Osteocyte (in vitro differentiated cells): ENCODE results near the gene PIEZO1. TPM values are rescaled to one million over a fixed set of nuclear protein-coding genes. Genes with fewer than 3 reads are reported as not detected.

Experiments used
- DNase-seq: peaks from one replicate; pipeline ENCODE4 v3.0.0; 2021; ENCODE audit warnings: mixed read lengths; ENCODE audit not compliant: unreplicated experiment; ENCODE audit errors: extremely low spot score
- H3K27ac Mint-ChIP-seq: one replicate; pipeline ENCODE4 v1.8.0; 2021; ENCODE audit warnings: mild to moderate bottlenecking, mixed read lengths; ENCODE audit not compliant: unreplicated experiment
- H3K27me3 Mint-ChIP-seq: one replicate; pipeline ENCODE4 v1.8.0; 2021; ENCODE audit warnings: mixed read lengths; ENCODE audit not compliant: unreplicated experiment
- H3K36me3 Mint-ChIP-seq: one replicate; pipeline ENCODE4 v1.8.0; 2021; ENCODE audit warnings: mixed read lengths; ENCODE audit not compliant: unreplicated experiment
- H3K4me1 Mint-ChIP-seq: one replicate; pipeline ENCODE4 v1.8.0; 2021; ENCODE audit warnings: mixed read lengths; ENCODE audit not compliant: unreplicated experiment
- H3K4me3 Mint-ChIP-seq: one replicate; pipeline ENCODE4 v1.8.0; 2021; ENCODE audit warnings: mild to moderate bottlenecking, moderate library complexity, mixed read lengths; ENCODE audit not compliant: unreplicated experiment
- H3K9me3 Mint-ChIP-seq: one replicate; pipeline ENCODE4 v1.8.0; 2021; ENCODE audit warnings: mixed read lengths; ENCODE audit not compliant: unreplicated experiment
- total RNA-seq: library from RNA; stranded (reverse); gene quantifications from 2 replicates; pipeline ENCODE4 v1.2.1, GENCODE V29; 2021
- TF ChIP-seq, protein P1 (sequence below): fragments of 200-600 bp; sonication (generic); IDR thresholded peaks from 2 replicates; pipeline ENCODE4 v1.5.0; 2021; ENCODE audit warnings: antibody characterized with exemption, mild to moderate bottlenecking, moderate library complexity

PIEZO1 gene
- total RNA-seq, 1 donor from 2014 or later, result 165 TPM

DNA sequence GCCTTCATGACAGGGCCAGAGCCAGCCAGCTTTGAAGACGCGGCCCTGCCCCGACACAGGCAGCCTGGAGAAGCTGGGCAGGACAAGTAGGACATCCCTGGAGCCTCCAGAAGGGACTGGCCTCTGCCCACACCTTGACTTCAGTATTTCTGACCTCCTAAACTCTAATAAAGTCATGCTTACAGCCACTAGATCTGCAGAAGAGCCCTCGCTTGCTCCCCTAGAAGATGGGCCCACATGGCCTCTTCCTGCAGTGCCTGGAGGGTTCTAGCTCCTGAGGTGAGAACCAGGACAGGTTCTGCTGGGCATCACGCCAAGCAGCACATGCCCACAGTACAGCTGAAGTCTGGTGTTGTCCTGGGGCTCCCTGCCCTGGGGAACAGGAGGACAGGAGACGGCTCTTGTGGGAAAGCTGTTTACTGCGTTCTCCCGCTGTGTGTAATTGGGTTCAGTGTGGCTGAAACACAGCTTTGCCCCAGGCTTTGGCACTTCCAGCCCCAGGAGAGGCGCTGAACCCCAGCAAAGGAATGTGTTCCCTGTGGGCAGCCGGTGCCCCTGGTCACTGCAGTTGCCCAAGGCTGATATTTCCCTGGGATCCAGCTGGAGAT, 24.2 kb upstream of the PIEZO1 start:
- TF ChIP-seq, protein P1, sequence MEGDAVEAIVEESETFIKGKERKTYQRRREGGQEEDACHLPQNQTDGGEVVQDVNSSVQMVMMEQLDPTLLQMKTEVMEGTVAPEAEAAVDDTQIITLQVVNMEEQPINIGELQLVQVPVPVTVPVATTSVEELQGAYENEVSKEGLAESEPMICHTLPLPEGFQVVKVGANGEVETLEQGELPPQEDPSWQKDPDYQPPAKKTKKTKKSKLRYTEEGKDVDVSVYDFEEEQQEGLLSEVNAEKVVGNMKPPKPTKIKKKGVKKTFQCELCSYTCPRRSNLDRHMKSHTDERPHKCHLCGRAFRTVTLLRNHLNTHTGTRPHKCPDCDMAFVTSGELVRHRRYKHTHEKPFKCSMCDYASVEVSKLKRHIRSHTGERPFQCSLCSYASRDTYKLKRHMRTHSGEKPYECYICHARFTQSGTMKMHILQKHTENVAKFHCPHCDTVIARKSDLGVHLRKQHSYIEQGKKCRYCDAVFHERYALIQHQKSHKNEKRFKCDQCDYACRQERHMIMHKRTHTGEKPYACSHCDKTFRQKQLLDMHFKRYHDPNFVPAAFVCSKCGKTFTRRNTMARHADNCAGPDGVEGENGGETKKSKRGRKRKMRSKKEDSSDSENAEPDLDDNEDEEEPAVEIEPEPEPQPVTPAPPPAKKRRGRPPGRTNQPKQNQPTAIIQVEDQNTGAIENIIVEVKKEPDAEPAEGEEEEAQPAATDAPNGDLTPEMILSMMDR, result no peak
- no peak overlapping the region for H3K4me3 Mint-ChIP-seq

DNA sequence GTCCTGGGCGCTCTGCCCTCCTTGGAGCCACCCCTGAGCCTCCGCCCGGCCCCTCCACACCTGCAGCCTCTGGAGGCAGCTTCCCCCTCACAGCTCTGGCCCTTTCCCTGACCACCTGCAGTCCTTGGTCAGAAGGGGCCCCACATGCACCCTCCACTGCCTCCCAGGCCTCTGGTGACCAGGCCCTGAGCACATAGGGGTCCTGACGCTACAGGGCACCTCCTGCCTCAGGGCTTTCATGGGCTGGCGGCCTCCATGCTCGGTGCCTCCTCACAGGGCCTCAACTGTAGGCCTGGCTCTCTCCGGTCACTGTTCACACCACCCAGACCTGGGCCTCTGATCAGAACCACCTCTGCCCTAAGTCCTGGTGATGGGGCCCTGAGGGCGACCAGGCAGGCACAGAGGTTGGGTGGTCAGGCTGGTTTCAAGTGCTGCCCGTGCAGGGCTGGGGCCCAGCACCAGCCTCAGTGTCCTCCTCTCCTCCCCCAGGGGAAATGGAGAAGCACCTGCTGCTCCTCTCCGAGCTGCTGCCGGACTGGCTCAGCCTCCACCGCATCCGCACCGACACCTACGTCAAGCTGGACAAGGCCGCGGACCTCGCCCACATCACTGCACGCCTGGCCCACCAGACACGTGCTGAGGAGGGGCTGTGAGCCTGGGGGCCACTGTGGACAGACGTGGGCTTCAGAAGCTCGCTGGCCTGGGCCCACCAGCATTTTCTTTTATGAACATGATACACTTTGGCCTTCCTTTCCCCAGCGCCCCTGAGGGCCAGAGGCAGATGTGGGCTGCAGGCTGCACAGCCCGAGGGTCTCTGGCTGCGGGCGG, 22.8 kb upstream of the PIEZO1 start:
- DNase-seq, result no peak
- Mint-ChIP-seq H3K9me3 (no peaks in the 10 kb centered on the region), H3K4me3 (no peak overlapping the region), H3K36me3 (no peaks in the 10 kb centered on the region), H3K4me1 (peaks cover 22% of the 10 kb centered on the region), H3K27me3 (no peaks in the 10 kb centered on the region), H3K27ac (no peak overlapping the region)
- TF ChIP-seq, protein P1, result no peak

More for the DNA sequence above, 24.2 kb upstream of the PIEZO1 start:
- no peaks in the 10 kb centered on the region for H3K27me3 Mint-ChIP-seq
- peak; percentile 78 for DNase-seq
- H3K9me3 Mint-ChIP-seq, result no peaks in the 10 kb centered on the region
- H3K27ac Mint-ChIP-seq, result peak overlapping the region; percentile 14
- H3K36me3 Mint-ChIP-seq, result no peaks in the 10 kb centered on the region
- peaks cover 21% of the 10 kb centered on the region for H3K4me1 Mint-ChIP-seq

DNA sequence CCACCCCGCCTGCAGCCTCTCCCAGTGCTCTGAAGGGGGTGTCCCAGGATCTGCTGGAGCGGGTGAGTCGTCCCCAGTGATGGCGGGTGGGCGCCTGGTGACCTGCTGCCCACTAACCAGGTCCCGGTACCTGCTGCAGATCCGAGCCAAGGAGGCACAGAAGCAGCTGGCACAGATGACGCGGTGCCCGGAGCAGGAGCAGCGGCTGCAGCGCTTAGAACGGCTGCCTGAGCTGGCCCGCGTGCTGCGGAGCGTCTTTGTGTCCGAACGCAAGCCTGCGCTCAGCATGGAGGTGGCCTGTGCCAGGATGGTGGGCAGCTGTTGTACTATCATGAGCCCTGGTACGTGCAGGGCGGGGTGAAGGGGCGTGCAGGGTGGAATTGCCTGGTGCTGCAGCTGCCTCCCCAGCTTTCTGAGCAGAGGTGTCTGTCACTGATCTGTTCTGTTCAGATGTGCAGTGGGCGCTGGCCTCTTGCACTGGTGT, 22.2 kb upstream of the PIEZO1 start:
- H3K27me3 Mint-ChIP-seq, result no peaks in the 10 kb centered on the region
- TF ChIP-seq, protein P1, result no peak
- H3K4me3 Mint-ChIP-seq, result no peak overlapping the region
- H3K9me3 Mint-ChIP-seq, result no peaks in the 10 kb centered on the region
- no peak for DNase-seq
- H3K27ac Mint-ChIP-seq, result no peak overlapping the region
- H3K36me3 Mint-ChIP-seq, result no peaks in the 10 kb centered on the region
- H3K4me1 Mint-ChIP-seq, result peaks cover 20% of the 10 kb centered on the region

DNA sequence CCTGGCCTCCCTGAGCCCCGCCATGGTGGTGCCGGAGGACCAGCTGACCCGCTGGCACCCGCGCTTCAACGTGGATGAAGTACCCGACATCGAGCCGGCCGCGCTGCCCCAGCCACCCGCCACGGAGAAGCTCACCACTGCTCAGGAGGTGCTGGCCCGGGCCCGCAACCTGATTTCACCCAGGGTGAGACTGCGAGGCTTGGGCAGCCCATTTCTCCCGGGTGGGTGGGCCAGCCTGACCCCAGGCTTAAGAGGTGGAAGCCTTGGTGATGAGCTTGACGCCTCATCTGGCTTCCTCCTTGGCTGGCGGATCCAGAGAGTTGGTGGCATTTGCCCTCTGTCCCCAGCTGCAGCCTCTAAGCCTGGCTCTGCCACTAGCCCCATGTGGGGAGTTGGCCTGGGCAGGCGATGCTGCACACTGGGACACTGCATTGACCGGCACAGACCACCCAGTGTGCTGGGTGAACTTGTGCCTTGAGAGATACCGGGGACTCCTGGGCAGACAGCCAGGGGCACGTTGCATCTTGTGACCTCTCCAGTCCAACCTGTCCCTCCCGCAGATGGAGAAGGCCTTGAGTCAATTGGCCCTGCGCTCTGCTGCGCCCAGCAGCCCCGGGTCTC, 21.6 kb upstream of the PIEZO1 start:
- H3K27ac Mint-ChIP-seq, result no peak overlapping the region
- DNase-seq, result no peak
- no peaks in the 10 kb centered on the region for H3K36me3 Mint-ChIP-seq
- H3K4me3 Mint-ChIP-seq, result no peak overlapping the region
- no peaks in the 10 kb centered on the region for H3K27me3 Mint-ChIP-seq
- H3K9me3 Mint-ChIP-seq, result no peaks in the 10 kb centered on the region
- TF ChIP-seq, protein P1, result no peak
- peaks cover 18% of the 10 kb centered on the region for H3K4me1 Mint-ChIP-seq

DNA sequence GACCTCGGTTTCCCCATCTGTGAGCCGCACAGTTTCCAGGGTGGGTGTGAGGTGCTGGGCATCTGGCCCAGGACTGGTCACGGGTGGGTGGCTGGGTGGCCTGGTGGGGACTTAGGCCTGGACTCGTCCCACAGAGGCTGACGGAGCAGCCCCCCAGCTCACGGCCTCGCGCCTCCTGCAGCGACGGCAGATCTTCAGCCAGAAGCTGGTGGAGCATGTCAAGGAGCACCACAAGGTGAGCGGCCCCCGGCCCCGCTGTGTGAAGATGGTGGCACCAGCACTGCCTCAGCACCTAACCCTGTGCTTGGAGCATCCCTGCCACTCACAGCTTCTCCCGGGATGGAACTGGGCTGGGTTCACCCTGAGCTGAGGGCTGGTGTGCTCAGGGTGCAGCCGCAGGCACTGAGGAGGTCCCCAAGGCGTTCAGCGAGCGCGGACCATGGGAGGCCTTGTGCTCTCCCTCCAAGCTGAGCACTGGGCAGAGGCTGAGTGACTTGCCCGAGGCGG, 20.9 kb upstream of the PIEZO1 start:
- H3K9me3 Mint-ChIP-seq, result no peaks in the 10 kb centered on the region
- H3K4me3 Mint-ChIP-seq, result no peak overlapping the region
- H3K27me3 Mint-ChIP-seq, result no peaks in the 10 kb centered on the region
- H3K4me1 Mint-ChIP-seq, result peaks cover 17% of the 10 kb centered on the region
- TF ChIP-seq, protein P1, result no peak
- DNase-seq, result no peak
- no peaks in the 10 kb centered on the region for H3K36me3 Mint-ChIP-seq
- H3K27ac Mint-ChIP-seq, result no peak overlapping the region
